PC-9 (cell line): ENCODE results near the gene LAD1. TPM values are rescaled to one million over a fixed set of nuclear protein-coding genes. Genes with fewer than 3 reads are reported as not detected.
A peak's percentile ranks its signal among the peaks of the same experiment; 100 is the strongest.

Experiments
- BruUV-seq: library from RNA; stranded (reverse); fragments of 400-500 nt; replicated peaks from 2 replicates; lab custom pipeline; 2021; lab: Mats Ljungman, UMichigan
- CTCF ChIA-PET: fragments of 300-600 bp; sonication (Branson Sonifier 250); formaldehyde crosslinking; loops from one replicate; lab custom pipeline; 2022; ENCODE audit warnings: antibody characterized with exemption; lab: Charles Lee
- POLR2A ChIA-PET: fragments of 300-600 bp; sonication (Branson Sonifier 250); formaldehyde crosslinking; loops from one replicate; lab custom pipeline; 2022; ENCODE audit warnings: antibody characterized with exemption; ENCODE audit not compliant: unreplicated experiment; lab: Charles Lee
- DNase-seq, 2 experiments: peaks; one replicate each; pipeline versions ENCODE4 v3.0.0 to v3.0.0-alpha.2; 2015 to 2022; ENCODE audit warnings: mixed read lengths in 1 of 2
- H2AFZ ChIP-seq: fragments of 200-600 bp; sonication (generic); 2 replicates; pipeline ENCODE4 v1.8.1; 2017; ENCODE audit warnings: antibody characterized with exemption
- H3F3A ChIP-seq: fragments of 200-600 bp; sonication (generic); 2 replicates; pipeline ENCODE4 v1.8.1; 2017; ENCODE audit warnings: antibody characterized with exemption, mild to moderate bottlenecking, low read depth; ENCODE audit not compliant: insufficient read depth
- H3K27ac ChIP-seq: fragments of 200-600 bp; sonication (generic); 2 replicates; pipeline ENCODE4 v1.6.1; 2016; ENCODE audit warnings: mixed run types
- H3K27me3 ChIP-seq: fragments of 200-600 bp; sonication (generic); 2 replicates; pipeline ENCODE4 v1.6.1; 2016; ENCODE audit warnings: low read depth, mixed run types; ENCODE audit not compliant: insufficient read depth
- H3K36me3 ChIP-seq: fragments of 200-600 bp; sonication (generic); 2 replicates; pipeline ENCODE4 v1.6.1; 2016; ENCODE audit warnings: low read depth, mixed run types
- H3K4me1 ChIP-seq: fragments of 200-600 bp; sonication (generic); replicated peaks from 2 replicates; pipeline ENCODE4 v1.6.1; 2016; ENCODE audit warnings: mixed run types; ENCODE audit not compliant: insufficient read depth
- H3K4me2 ChIP-seq: fragments of 200-600 bp; sonication (generic); 2 replicates; pipeline ENCODE4 v1.6.1; 2017; ENCODE audit warnings: mixed run types
- H3K4me3 ChIP-seq: fragments of 200-600 bp; sonication (generic); 2 replicates; pipeline ENCODE4 v1.6.1; 2016; ENCODE audit warnings: mixed run types
- H3K79me2 ChIP-seq: fragments of 200-600 bp; sonication (generic); 2 replicates; pipeline ENCODE4 v1.6.1; 2017; ENCODE audit warnings: low read depth, mixed run types
- H3K9me2 ChIP-seq: fragments of 200-600 bp; sonication (generic); 2 replicates; pipeline ENCODE4 v1.8.1; 2017; ENCODE audit warnings: mild to moderate bottlenecking; ENCODE audit not compliant: insufficient read depth
- H3K9me3 ChIP-seq: fragments of 200-600 bp; sonication (generic); 2 replicates; pipeline ENCODE4 v1.8.1; 2016; ENCODE audit warnings: low read depth; ENCODE audit not compliant: insufficient read depth
- H4K20me1 ChIP-seq: fragments of 200-600 bp; sonication (generic); 2 replicates; pipeline ENCODE4 v1.8.1; 2017; ENCODE audit not compliant: insufficient read depth
- EZH2 ChIP-seq: fragments of 200-600 bp; sonication (generic); IDR thresholded peaks from 2 replicates; pipeline ENCODE4 v1.8.0; 2017; ENCODE audit warnings: antibody characterized with exemption, low read depth
- intact Hi-C: fragments of 100-400 bp; cut with micrococcal nuclease; formaldehyde crosslinking; loops from one replicate; pipeline ENCODE4 v1.10.0; 2022; ENCODE audit not compliant: unreplicated experiment
- total RNA-seq: library from RNA; stranded (reverse); gene quantifications from 2 replicates; pipeline ENCODE4 v1.2.3, GENCODE V29; 2021
- TF ChIP-seq, protein P1 (sequence below): fragments of 200-600 bp; sonication (generic); conservative IDR thresholded peaks from 2 replicates; pipeline ENCODE4 v1.6.1; 2017; ENCODE audit warnings: mixed run types, antibody characterized with exemption, mild to moderate bottlenecking, moderate library complexity

Gene LAD1
- total RNA-seq, 1 experiment from 2014 or later: 54.7 TPM

- Histone ChIP-seq H3K36me3 (0 out of 2 replicates have a peak, but pooled peaks cover 3% of the 10 kb centered on the region), H3K4me1 (peaks cover 14% of the 10 kb centered on the region; the same call in 1 of the 2 replicates), H4K20me1 (peaks cover 19% of the 10 kb centered on the region; the same call in 1 of the 2 replicates), H3K79me2 (peaks cover 10% of the 10 kb centered on the region), H3K4me2 (no peak overlapping the region), H3K4me3 (no peak overlapping the region), H3K9me2 (no peaks in the 10 kb centered on the region), H3F3A (peaks cover 11% of the 10 kb centered on the region; the same call in 1 of the 2 replicates), H3K9me3 (no peaks in the 10 kb centered on the region), H2AFZ (no peak overlapping the region), H3K27ac (no peak overlapping the region), H3K27me3 (no peaks in the 10 kb centered on the region)
- ChIA-PET CTCF (interaction anchor here (0.6 to 2.6 kb wide), 5 partner anchors 11 to 81 kb away, joined by 3 to 15 read pairs (median 8); no protein-coding TSS in a partner anchor), POLR2A (no interaction called here)
- intact Hi-C loops: no loop called here
- TF ChIP-seq, protein P1, sequence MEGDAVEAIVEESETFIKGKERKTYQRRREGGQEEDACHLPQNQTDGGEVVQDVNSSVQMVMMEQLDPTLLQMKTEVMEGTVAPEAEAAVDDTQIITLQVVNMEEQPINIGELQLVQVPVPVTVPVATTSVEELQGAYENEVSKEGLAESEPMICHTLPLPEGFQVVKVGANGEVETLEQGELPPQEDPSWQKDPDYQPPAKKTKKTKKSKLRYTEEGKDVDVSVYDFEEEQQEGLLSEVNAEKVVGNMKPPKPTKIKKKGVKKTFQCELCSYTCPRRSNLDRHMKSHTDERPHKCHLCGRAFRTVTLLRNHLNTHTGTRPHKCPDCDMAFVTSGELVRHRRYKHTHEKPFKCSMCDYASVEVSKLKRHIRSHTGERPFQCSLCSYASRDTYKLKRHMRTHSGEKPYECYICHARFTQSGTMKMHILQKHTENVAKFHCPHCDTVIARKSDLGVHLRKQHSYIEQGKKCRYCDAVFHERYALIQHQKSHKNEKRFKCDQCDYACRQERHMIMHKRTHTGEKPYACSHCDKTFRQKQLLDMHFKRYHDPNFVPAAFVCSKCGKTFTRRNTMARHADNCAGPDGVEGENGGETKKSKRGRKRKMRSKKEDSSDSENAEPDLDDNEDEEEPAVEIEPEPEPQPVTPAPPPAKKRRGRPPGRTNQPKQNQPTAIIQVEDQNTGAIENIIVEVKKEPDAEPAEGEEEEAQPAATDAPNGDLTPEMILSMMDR: no peak
- no peak for TF ChIP-seq EZH2
- no peak for DNase-seq
- BruUV-seq: no TSS peak
Measured at GRCh38 chr1:201386208-201386607, 12.9 kb downstream of the LAD1 start.

DNA sequence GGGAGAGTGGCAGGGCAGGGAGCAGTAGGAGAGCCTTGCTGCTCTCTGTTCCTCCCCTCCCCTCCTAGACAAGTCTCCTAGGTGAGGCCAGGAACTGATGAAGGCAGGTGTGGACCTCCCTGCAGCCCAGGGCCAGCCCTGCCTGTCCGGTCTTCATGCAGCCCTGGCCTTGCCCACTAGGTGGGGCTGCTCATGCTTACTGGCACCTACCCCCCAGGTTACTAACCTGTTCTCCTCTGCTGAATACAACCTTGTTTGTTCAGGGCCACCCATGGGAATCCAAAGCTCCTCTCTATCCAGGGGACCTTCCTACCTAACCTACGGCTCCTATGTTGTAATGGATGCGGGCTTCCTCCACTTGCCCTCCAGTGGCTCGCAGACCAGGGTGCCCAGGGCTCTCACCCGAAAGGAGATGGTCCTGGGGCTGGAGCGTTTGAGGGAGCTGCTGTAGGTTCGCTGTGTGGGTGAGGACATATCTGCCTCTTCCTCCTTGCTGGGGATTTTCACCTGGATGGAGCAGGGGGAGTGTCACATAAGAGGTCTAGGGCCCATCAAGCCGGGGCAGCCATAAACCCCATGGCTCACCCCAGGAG, 13.7 kb downstream of the LAD1 start:
- POLR2A ChIA-PET: no interaction called here
- peak; percentile 62 to 82 for DNase-seq
- Histone ChIP-seq H3K4me3 (no peak overlapping the region), H3K9me2 (no peaks in the 10 kb centered on the region), H3F3A (peaks cover 11% of the 10 kb centered on the region; the same call in 1 of the 2 replicates), H4K20me1 (peaks cover 19% of the 10 kb centered on the region; the same call in 1 of the 2 replicates), H3K9me3 (no peaks in the 10 kb centered on the region), H3K79me2 (peaks cover 2% of the 10 kb centered on the region; the same call in 1 of the 2 replicates), H3K27me3 (no peaks in the 10 kb centered on the region), H3K36me3 (0 out of 2 replicates have a peak, but pooled peaks cover 3% of the 10 kb centered on the region), H2AFZ (no peak overlapping the region), H3K27ac (no peak overlapping the region), H3K4me2 (no peak overlapping the region), H3K4me1 (peaks cover 14% of the 10 kb centered on the region; the same call in 1 of the 2 replicates)
- CTCF ChIA-PET: interaction anchor here (0.6 to 2.6 kb wide), 6 partner anchors 10 to 81 kb away, joined by 3 to 15 read pairs (median 6); no protein-coding TSS in a partner anchor
- BruUV-seq: no TSS peak
- TF ChIP-seq, protein P1: peak; percentile 87
- no peak for TF ChIP-seq EZH2
- intact Hi-C loops: loop anchor here (1.0 kb wide), 3 partner anchors 12 to 37 kb away; no protein-coding TSS in a partner anchor

DNA sequence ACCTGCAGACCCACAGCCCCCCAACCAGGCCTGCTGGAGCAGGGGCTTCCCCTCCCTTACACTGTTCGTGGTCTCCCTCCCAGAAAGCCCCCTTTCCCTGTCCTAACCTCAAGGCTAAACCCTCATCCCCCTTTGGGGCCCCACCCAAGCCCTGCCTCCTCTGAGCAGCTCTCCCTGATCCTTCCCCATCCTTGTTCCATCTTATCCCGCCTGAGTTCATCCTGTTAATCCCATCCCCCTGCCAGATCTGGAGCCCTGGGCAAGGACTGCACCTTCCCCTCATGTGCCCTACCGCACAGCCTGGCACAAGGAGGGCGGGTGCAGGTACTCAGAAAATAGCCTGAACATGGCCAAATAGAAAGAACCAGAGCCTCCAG, 14.7 kb downstream of the LAD1 start:
- peaks cover 14% of the 10 kb centered on the region; the same call in 1 of the 2 replicates for H3K4me1 ChIP-seq
- peaks cover 16% of the 10 kb centered on the region; the same call in 1 of the 2 replicates for H4K20me1 ChIP-seq
- TF ChIP-seq, protein P1: no peak
- TF ChIP-seq EZH2: no peak
- no peak overlapping the region for H3K4me3 ChIP-seq
- BruUV-seq: no TSS peak
- H3K9me2 ChIP-seq: no peaks in the 10 kb centered on the region
- no peaks in the 10 kb centered on the region for H3K9me3 ChIP-seq
- ChIA-PET CTCF (interaction anchor here (0.6 to 2.6 kb wide), 3 partner anchors 9 to 51 kb away, joined by 3 to 15 read pairs (median 5); no protein-coding TSS in a partner anchor), POLR2A (no interaction called here)
- peaks cover 11% of the 10 kb centered on the region; the same call in 1 of the 2 replicates for H3F3A ChIP-seq
- H3K27me3 ChIP-seq: no peaks in the 10 kb centered on the region
- H2AFZ ChIP-seq: no peak overlapping the region
- intact Hi-C loops: loop anchor here (5.0 kb wide), 1 partner anchor 53 kb away; no protein-coding TSS in a partner anchor
- peak overlapping the region; percentile 6 for H3K4me2 ChIP-seq
- H3K36me3 ChIP-seq: 0 out of 2 replicates have a peak, but pooled peaks cover 3% of the 10 kb centered on the region
- no peak overlapping the region for H3K27ac ChIP-seq
- no peaks in the 10 kb centered on the region; the same call in 1 of the 2 replicates for H3K79me2 ChIP-seq
- DNase-seq: no peak
